ENCODE measurements around the gene CFAP99.

Gene CFAP99

GRCh38 chr4:2393353-2394270 lies 25.1 kb upstream of the CFAP99 start:
- FAIRE-seq, result no peak

GRCh38 chr4:2394528-2394927 lies 24.2 kb upstream of the CFAP99 start:
- FAIRE-seq, result no peak

GRCh38 chr4:2395038-2395437 lies 23.7 kb upstream of the CFAP99 start:
- FAIRE-seq, result no peak

GRCh38 chr4:2395584-2395983 lies 23.2 kb upstream of the CFAP99 start:
- FAIRE-seq, result no peak

GRCh38 chr4:2396781-2397368 lies 21.9 kb upstream of the CFAP99 start:
- FAIRE-seq, result no peak

GRCh38 chr4:2397596-2398379 lies 21.0 kb upstream of the CFAP99 start:
- FAIRE-seq, result no peak

- no peak for FAIRE-seq
These were observed 19.5 kb upstream of the CFAP99 start for GRCh38 chr4:2399216-2399615.

GRCh38 chr4:2399631-2400190 lies 19.0 kb upstream of the CFAP99 start:
- no peak for FAIRE-seq

- FAIRE-seq, result no peak
These were observed 17.7 kb upstream of the CFAP99 start for GRCh38 chr4:2400841-2401609.

GRCh38 chr4:2401610-2401983 lies 17.2 kb upstream of the CFAP99 start:
- no peak for FAIRE-seq

GRCh38 chr4:2402048-2402842 lies 16.5 kb upstream of the CFAP99 start:
- no peak for FAIRE-seq

GRCh38 chr4:2402941-2403340 lies 15.8 kb upstream of the CFAP99 start:
- no peak for FAIRE-seq

- FAIRE-seq, result no peak
These were observed 12.3 kb upstream of the CFAP99 start for GRCh38 chr4:2406406-2406805.

GRCh38 chr4:2406920-2407319 lies 11.8 kb upstream of the CFAP99 start:
- no peak for FAIRE-seq

- FAIRE-seq, result no peak
These were observed 10.8 kb upstream of the CFAP99 start for GRCh38 chr4:2407991-2408342.

- no peak for FAIRE-seq
These were observed 10.3 kb upstream of the CFAP99 start for GRCh38 chr4:2408401-2408958.

GRCh38 chr4:2408976-2409375 lies 9.8 kb upstream of the CFAP99 start:
- FAIRE-seq, result no peak

GRCh38 chr4:2409381-2409783 lies 9.4 kb upstream of the CFAP99 start:
- FAIRE-seq, result no peak

- no peak for FAIRE-seq
These were observed 6.8 kb upstream of the CFAP99 start for GRCh38 chr4:2411786-2412510.

GRCh38 chr4:2412534-2412884 lies 6.2 kb upstream of the CFAP99 start:
- no peak for FAIRE-seq

Data from islet of Langerhans (tissue), 1 donor.